GM20431 (cell line): ENCODE data around the gene SMYD3.

Experiments
- in situ Hi-C: fragments of 300-500 bp; cut with MseI, MboI; formaldehyde crosslinking; loops from one replicate; pipeline ENCODE4 v1.15.0; 2020; ENCODE audit warnings: low sequenced_read_pairs; ENCODE audit not compliant: unreplicated experiment

SMYD3 gene

DNA sequence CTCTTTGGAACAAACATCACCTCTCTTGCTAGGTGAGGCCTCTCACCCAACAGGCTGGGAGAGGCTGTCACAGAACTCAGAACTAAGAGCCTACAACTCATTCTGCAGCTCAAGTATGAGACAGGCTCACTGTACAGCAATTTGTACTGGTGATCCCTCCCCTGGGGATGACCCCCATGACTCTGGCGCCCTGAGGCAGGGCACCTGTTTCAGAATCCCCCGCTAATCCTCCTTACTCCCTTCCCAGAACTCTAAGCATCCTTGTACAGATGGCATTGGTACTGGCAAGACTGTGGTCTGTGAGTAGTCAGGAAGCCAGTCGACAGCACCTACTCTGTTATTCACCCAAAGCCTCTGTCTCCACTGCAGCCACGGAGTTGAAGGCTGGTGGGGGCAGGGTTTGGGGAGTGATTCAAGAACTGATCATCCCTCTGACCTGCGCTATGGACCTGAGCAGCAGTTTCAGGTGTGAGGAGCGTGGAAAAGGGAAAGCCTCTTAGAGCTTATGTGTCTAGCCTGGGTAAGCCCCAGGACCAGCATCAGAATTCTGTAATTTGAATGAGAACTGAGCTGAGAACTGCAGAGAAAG is 696.8 kb downstream of the SMYD3 start:
- in situ Hi-C loops: no loop called here

DNA sequence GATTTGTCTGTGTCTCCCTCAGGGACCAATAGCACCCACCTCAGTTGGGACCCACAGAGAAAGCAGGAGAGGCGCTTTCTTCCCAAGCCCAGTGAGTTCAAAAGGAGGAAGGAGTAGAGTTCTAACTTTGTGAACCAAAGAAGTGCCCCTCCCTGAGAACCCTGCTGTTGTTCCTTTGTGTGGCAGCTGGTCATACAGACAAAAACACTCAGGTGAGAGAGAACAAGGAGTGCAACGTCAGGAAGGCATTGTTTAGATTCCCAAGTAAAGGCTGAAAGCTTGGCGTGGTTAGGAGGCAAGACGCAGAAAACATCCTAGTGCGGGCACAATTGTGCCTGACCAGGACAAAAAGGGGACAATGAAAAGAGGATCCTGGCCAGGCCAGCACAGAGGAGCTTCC is 697.7 kb downstream of the SMYD3 start:
- in situ Hi-C loops: no loop called here

DNA sequence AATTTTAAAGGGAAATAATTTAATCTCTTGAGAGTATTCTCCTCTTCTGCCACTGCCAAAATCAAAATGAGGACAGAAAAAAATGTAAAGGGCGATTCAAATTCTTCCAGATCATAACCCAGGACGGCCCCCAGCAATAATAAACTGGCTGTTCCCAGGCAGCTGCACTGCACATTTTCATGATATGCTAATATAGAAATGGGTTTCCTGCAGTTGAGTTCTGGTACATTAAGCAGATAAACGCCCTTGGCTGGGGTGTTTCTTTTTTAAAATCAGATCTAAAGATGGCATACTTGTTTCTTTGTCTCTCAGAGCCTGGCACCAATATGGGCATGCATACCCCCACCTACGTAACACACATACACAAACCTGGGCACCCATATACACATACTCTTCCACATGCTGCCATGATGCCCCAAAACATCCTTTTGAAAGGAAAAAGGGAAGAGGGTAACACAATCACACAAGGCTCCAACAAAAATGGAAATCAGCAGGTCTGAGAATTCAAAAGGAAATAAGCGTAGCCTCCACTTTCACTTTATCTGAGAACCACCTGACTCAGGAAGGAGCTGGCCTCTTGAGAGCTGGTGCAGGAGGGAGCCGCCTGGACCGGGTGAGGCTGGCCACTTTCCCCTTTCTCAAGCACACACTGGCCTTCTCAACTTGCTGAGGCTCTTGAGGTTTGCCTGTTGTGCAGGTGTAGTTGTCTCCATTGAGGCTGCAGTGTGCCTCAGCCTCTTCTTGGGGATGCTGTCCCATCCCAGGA is 698.9 kb downstream of the SMYD3 start:
- in situ Hi-C loops: no loop called here

DNA sequence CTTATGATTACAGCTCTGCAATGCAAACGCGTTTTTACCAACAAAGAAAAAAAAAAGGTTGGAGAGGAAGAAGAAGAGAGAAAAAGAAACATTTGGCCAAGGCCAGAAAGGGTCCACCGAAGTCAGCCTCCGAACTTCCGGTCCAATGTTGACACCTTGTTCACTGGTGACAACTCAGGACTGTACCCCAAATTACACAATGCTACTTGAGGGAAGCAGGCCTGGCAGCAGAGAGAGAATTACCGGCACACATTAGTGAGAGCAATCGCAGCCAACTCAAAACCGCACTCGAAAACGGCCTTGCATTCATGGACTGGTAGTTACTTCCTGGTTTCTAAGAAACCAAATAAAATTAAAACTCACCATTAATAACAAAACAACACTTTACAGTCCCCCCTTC is 699.8 kb downstream of the SMYD3 start:
- in situ Hi-C loops: no loop called here

DNA sequence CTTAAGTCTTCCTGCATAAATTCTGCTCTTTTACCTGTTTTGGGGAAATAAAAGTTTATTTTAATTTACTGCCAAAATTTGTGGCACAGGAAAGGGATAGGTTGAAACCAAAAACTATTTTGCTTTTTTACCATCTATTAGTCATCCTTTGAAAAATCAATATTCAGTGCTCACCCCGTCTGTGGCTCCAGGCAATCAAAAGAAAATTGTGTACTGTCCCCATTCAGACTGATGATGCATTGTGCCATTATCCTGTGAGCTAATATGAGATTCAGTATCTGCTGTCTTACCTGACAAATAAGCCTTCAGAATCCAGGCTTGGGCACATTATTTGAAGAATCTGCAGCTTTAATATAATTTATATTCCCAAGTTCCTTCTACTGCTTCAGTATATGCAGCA is 701.5 kb downstream of the SMYD3 start:
- in situ Hi-C loops: no loop called here

DNA sequence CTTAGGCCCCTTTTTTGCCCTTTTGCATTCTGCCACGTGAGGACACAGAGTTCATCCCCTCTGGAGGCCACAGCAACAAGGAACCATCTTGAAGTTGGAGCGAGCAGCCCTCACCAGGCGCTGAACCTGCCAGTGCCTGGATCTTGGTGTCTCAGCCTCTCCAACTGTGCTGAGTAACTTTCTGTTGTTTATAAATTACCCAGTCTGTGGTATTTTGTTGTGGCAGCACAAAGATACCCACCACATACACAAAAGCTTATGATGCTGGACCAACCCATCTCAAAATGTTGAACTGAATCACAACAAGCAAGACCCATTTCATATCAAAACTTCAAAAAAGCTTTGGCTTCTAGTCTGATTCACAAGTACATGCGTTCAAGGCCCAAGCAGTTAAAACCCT is 702.4 kb downstream of the SMYD3 start:
- in situ Hi-C loops: no loop called here

GRCh38 chr1:245803666-245804037 is 703.4 kb downstream of the SMYD3 start:
- in situ Hi-C loops: no loop called here

- in situ Hi-C loops: no loop called here
These were observed 704.0 kb downstream of the SMYD3 start for GRCh38 chr1:245802941-245803665.

GRCh38 chr1:245800901-245801605 is 706.0 kb downstream of the SMYD3 start:
- in situ Hi-C loops: no loop called here

- in situ Hi-C loops: no loop called here
These were observed 708.7 kb downstream of the SMYD3 start for GRCh38 chr1:245798349-245798711.

DNA sequence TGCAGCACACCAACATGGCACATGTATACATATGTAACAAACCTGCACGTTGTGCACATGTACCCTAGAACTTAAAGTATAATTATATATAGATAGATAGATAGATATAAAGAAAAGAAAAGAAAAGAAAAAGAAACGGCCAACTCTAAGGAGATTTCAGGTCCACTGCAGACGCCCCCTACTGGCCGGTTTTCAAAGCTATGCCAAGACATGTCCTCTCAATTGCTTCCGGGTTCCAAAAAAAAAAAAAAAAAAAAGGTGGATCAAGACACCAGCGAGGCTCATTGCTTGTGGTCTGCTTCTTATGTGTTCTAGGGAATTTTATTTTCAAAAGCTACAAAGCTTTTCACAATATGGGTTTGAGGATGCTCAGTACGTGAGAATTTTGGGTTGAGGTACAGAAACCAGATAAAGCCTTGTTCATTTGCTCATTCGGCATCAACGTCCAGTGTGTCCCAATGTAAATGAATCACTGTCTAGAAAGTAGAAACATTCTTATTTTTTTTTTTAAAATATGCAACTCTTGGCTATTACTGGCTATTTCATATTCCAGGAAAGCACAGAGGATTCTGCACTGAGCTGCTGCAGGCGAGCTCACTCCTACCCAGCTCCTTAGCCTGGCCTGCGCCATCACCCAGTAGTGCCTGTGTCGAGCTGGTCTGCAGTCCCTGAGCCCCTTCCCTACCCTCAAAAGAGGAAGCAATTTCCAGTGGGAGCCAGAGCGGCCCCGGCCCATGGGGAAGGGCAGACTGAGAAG is 709.3 kb downstream of the SMYD3 start:
- in situ Hi-C loops: no loop called here

GRCh38 chr1:245791410-245792312 is 715.4 kb downstream of the SMYD3 start:
- in situ Hi-C loops: no loop called here

DNA sequence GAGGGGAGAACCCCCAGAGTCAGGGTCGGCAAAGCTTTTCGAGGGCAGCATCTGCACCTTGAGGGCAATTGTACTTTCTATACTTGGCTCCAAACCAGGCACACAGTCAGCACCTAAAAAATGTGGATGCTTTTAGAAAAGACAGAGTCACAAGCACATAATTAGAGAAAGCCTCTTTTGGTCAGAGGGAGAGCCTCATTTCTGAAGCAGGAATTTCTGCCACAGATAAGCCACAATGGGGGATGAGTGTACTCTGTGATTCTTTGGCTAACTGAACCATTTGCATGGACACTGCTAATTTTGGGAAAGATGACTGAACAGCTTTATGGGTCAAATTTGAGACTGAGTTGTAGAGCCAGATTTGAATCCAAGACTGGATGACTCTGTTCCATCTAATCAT is 716.6 kb downstream of the SMYD3 start:
- in situ Hi-C loops: no loop called here

- in situ Hi-C loops: no loop called here
These were observed 718.2 kb downstream of the SMYD3 start for GRCh38 chr1:245788886-245789285.

- in situ Hi-C loops: no loop called here
These were observed 718.8 kb downstream of the SMYD3 start for GRCh38 chr1:245788269-245788668.

GRCh38 chr1:245786948-245787347 is 720.1 kb downstream of the SMYD3 start:
- in situ Hi-C loops: no loop called here

GRCh38 chr1:245779797-245780755 is 727.0 kb downstream of the SMYD3 start:
- in situ Hi-C loops: no loop called here

DNA sequence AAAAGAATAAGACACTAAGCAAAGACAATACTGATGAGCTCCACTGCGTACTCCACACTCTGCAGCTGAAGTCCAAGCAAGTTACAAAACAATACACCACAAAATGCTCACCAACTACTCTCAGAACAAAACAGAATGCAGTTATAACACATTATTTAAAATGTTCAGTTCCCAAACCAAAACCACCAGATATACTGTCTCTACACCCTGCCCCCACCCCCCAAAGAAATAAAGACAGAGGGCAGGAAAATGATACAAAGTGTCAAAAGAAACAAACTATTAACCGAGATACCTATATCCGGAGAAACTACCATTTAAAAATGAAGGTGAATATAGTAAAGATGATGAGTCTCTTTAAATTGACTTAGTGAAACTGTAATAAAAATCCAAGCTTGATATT is 729.3 kb downstream of the SMYD3 start:
- in situ Hi-C loops: no loop called here
